Endodermal cell (in vitro differentiated cells): ENCODE results near the gene PTPDC1. TPM values are rescaled to one million over a fixed set of nuclear protein-coding genes. Genes with fewer than 3 reads are reported as not detected.

Experiments
- DNase-seq: peaks from one replicate; pipeline ENCODE4 v3.0.0-alpha.2; 2017
- H3K27ac ChIP-seq: 2 replicates; pipeline ENCODE4 v1.5.1; 2013; ENCODE audit warnings: mild to moderate bottlenecking, low read depth, low read length, moderate library complexity
- H3K27me3 ChIP-seq: 2 replicates; pipeline ENCODE4 v1.6.1; 2013; ENCODE audit warnings: mild to moderate bottlenecking, low read length, moderate library complexity; ENCODE audit not compliant: insufficient read depth, control insufficient read depth, poor library complexity, severe bottlenecking
- H3K36me3 ChIP-seq: 2 replicates; pipeline ENCODE4 v1.7.0; 2013; ENCODE audit warnings: mild to moderate bottlenecking, low read length, moderate library complexity; ENCODE audit not compliant: control insufficient read depth, insufficient read depth
- H3K4me1 ChIP-seq: one replicate; pipeline ENCODE4 v1.7.0; 2013; ENCODE audit warnings: low read length; ENCODE audit not compliant: control insufficient read depth, insufficient read depth
- H3K4me3 ChIP-seq: 2 replicates; pipeline ENCODE4 v1.5.1; 2013; ENCODE audit warnings: mild to moderate bottlenecking, low read length, moderate library complexity
- H3K9ac ChIP-seq: 2 replicates; pipeline ENCODE4 v1.6.1; 2013; ENCODE audit warnings: mild to moderate bottlenecking, low read length, moderate library complexity; ENCODE audit not compliant: poor library complexity, severe bottlenecking; ENCODE audit errors: extremely low read depth
- H3K9me3 ChIP-seq: 2 replicates; pipeline ENCODE4 v1.6.1; 2013; ENCODE audit warnings: mild to moderate bottlenecking, low read length, moderate library complexity; ENCODE audit not compliant: control insufficient read depth
- H3K27ac Mint-ChIP-seq: 2 replicates; pipeline ENCODE4 v1.8.0; 2020; ENCODE audit warnings: mixed read lengths
- H3K27me3 Mint-ChIP-seq: 2 replicates; pipeline ENCODE4 v1.8.0; 2021; ENCODE audit warnings: mild to moderate bottlenecking, mixed read lengths; ENCODE audit not compliant: insufficient read depth
- H3K36me3 Mint-ChIP-seq: 2 replicates; pipeline ENCODE4 v1.8.0; 2020; ENCODE audit warnings: low read depth, mixed read lengths
- H3K4me1 Mint-ChIP-seq: 2 replicates; pipeline ENCODE4 v1.8.0; 2020; ENCODE audit warnings: mixed read lengths
- H3K4me3 Mint-ChIP-seq: 2 replicates; pipeline ENCODE4 v1.8.0; 2020; ENCODE audit warnings: mild to moderate bottlenecking, moderate library complexity, mixed read lengths
- H3K9me3 Mint-ChIP-seq: 2 replicates; pipeline ENCODE4 v1.8.0; 2020; ENCODE audit warnings: mild to moderate bottlenecking, mixed read lengths
- WGBS, 2 experiments: methylation state at CpG; one replicate each; pipeline versions ENCODE4 v1.1.5 to v1.1.7; 2013; ENCODE audit warnings: missing lambda C conversion rate in 2 of 2, mixed read lengths in 1 of 2; ENCODE audit not compliant: insufficient coverage in 1 of 2, insufficient read length in 1 of 2; 5-methylcytosine and 5-hydroxymethylcytosine counted together
- total RNA-seq, 2 donors: library from RNA; stranded (reverse); fragmentation: NEBNext Ultra II Directional in 1 of 2; extraction: Animal tissue kit (Norgen Biotek cat#: 25700) in 1 of 2; gene quantifications; 2 replicates in 1 of 2; 3 replicates in 1 of 2; pipeline ENCODE4 v1.2.1, GENCODE V29; 2021
- TF ChIP-seq, protein P1 (sequence below): fragments of 200-600 bp; sonication (generic); conservative IDR thresholded peaks from 2 replicates; pipeline ENCODE4 v1.5.0; 2021; ENCODE audit warnings: antibody characterized with exemption, mild to moderate bottlenecking

Gene PTPDC1
- total RNA-seq, 2 donors from 2014 or later = 9.0 to 12.7 TPM

DNA sequence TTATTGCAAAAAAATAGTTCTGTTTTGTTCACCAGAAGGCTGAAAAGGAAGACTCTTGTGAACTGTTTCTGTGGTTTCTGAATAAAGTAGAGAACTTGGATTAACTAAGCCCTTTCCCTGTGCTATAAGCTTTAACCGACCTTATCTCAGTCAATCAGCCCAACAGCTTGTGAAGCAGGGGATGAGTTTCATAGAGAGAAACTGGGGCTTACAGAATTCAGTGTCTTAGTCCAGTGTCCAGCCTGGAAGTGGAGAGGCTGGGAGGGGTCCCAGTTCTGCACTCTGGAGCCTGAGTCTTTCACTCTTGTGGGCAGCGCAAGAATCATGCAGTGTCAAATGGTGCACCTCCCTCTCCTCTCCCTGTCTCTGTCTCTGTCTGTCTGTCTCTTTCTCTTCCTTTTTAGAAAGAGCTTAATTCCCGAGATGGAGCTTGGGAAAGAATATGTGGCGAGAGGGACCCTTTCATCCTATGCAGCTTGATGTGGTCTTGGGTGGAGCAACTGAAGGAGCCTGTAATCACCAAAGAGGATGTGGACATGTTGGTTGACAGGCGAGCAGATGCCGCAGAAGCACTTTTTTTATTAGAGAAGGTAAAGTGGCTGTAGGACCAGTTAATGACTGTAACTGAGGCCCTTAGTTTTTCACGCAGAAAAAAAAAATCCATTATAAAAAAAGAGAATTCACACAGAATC, 17.0 kb downstream of the PTPDC1 start:
- peaks cover 7% of the 10 kb centered on the region for H3K36me3 ChIP-seq
- H3K4me1 ChIP-seq = no peaks in the 10 kb centered on the region
- Mint-ChIP-seq H3K4me1 (peaks cover 13% of the 10 kb centered on the region), H3K4me3 (no peak overlapping the region), H3K36me3 (peaks cover 10% of the 10 kb centered on the region), H3K27me3 (no peaks in the 10 kb centered on the region), H3K9me3 (no peaks in the 10 kb centered on the region), H3K27ac (no peak overlapping the region)
- H3K27ac ChIP-seq = no peak overlapping the region
- no peak for DNase-seq
- no peak overlapping the region for H3K9ac ChIP-seq
- no peaks in the 10 kb centered on the region for H3K27me3 ChIP-seq
- TF ChIP-seq, protein P1, sequence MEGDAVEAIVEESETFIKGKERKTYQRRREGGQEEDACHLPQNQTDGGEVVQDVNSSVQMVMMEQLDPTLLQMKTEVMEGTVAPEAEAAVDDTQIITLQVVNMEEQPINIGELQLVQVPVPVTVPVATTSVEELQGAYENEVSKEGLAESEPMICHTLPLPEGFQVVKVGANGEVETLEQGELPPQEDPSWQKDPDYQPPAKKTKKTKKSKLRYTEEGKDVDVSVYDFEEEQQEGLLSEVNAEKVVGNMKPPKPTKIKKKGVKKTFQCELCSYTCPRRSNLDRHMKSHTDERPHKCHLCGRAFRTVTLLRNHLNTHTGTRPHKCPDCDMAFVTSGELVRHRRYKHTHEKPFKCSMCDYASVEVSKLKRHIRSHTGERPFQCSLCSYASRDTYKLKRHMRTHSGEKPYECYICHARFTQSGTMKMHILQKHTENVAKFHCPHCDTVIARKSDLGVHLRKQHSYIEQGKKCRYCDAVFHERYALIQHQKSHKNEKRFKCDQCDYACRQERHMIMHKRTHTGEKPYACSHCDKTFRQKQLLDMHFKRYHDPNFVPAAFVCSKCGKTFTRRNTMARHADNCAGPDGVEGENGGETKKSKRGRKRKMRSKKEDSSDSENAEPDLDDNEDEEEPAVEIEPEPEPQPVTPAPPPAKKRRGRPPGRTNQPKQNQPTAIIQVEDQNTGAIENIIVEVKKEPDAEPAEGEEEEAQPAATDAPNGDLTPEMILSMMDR = no peak
- no peaks in the 10 kb centered on the region for H3K9me3 ChIP-seq
- WGBS, 2 experiments = 86 to 89% methylated on average over 1 to 7 of the region's 7 CpGs
- H3K4me3 ChIP-seq = no peak overlapping the region

DNA sequence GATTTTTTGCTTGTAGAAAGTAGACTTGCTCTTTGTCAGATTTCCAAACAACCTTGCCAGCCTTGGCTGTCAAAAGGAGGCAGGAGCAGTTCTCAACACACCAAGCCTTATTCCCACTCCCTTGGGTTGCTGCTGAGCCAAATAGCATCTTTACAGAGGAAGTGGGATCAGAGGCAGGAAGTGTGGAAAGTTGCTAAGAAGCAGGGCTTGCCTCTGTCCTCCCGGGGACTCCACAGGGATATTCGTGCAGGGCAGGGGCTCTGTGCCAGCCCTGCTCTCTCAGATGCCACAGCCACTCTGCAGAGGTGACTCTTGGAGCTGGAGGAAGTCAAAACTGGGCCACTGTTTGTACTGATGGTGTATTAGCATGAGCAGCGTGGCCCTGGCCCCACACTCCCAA, 24.3 kb downstream of the PTPDC1 start:
- DNase-seq = no peak
- 82 to 92% methylated on average over 2 to 3 of the region's 3 CpGs for WGBS, 2 experiments

DNA sequence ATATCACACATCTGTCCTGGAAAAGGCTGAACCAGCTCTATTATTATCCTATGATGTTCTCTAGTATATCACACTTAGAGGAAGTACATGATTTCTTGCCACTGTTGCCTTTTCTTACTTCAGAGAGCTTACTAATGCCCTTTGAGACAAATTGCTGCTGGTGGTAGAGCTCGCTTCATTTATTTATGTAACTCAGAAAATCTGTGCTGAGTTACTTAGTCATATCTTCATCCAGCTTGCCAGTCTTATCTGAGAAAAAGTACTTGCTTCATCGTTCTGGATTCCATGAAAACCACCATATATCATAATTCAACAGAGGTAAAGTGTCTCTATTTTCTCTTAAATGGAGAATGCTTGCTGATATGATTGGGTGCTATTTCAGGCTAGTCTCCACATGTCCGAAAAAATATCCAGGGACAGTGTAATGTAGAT, 26.6 kb downstream of the PTPDC1 start:
- Histone ChIP-seq H3K27ac (no peak overlapping the region), H3K9ac (no peak overlapping the region), H3K36me3 (no peaks in the 10 kb centered on the region), H3K4me1 (no peaks in the 10 kb centered on the region), H3K27me3 (no peaks in the 10 kb centered on the region), H3K4me3 (no peak overlapping the region), H3K9me3 (no peaks in the 10 kb centered on the region)
- Mint-ChIP-seq H3K36me3 (peaks cover 13% of the 10 kb centered on the region), H3K4me3 (no peak overlapping the region), H3K9me3 (peaks cover 6% of the 10 kb centered on the region), H3K4me1 (no peaks in the 10 kb centered on the region), H3K27ac (no peak overlapping the region), H3K27me3 (no peaks in the 10 kb centered on the region)
- WGBS, 2 experiments = 96 to 100% methylated on average over 1 to 2 of the region's 3 CpGs
- DNase-seq = no peak
- TF ChIP-seq, protein P1 = no peak

More for the DNA sequence above, 24.3 kb downstream of the PTPDC1 start:
- Mint-ChIP-seq H3K27ac (no peak overlapping the region), H3K36me3 (peaks cover 13% of the 10 kb centered on the region), H3K9me3 (peaks cover 6% of the 10 kb centered on the region), H3K4me3 (no peak overlapping the region), H3K4me1 (no peaks in the 10 kb centered on the region), H3K27me3 (no peaks in the 10 kb centered on the region)
- no peaks in the 10 kb centered on the region for H3K27me3 ChIP-seq
- no peak overlapping the region for H3K9ac ChIP-seq
- no peak overlapping the region for H3K4me3 ChIP-seq
- no peak overlapping the region for H3K27ac ChIP-seq
- no peaks in the 10 kb centered on the region for H3K4me1 ChIP-seq
- H3K36me3 ChIP-seq = no peaks in the 10 kb centered on the region
- no peaks in the 10 kb centered on the region for H3K9me3 ChIP-seq
- TF ChIP-seq, protein P1 = no peak
